Suprapubic skin (tissue), 4 donors: ENCODE data around the gene GNGT2.
"Not testable (repeated sequence)": the region's sequence is repeated elsewhere in the genome, so short reads cannot be mapped to it uniquely, and the experiment has no call there.

Experiments
- CTCF ChIP-seq, 2 donors: fragments of 200-600 bp in 1 of 2; fragments of 450-650 bp in 1 of 2; sonication (generic) in 1 of 2; IDR thresholded peaks; one replicate each; pipeline ENCODE4 v1.5.1; 2016 to 2019; ENCODE audit warnings: antibody characterized with exemption in 2 of 2, mild to moderate bottlenecking in 1 of 2, moderate library complexity in 1 of 2
- EP300 ChIP-seq: sonication (generic); formaldehyde crosslinking; IDR thresholded peaks from one replicate; pipeline ENCODE4 v1.6.1; 2017; ENCODE audit warnings: antibody characterized with exemption
- POLR2A ChIP-seq, 2 donors: fragments of 450-650 bp; IDR thresholded peaks; one replicate each; pipeline ENCODE4 v1.6.1; 2017; ENCODE audit warnings: antibody characterized with exemption in 2 of 2, mild to moderate bottlenecking in 2 of 2, moderate library complexity in 2 of 2
- POLR2AphosphoS5 ChIP-seq, 3 donors: sonication (generic); formaldehyde crosslinking; IDR thresholded peaks; one replicate each; pipeline ENCODE4 v1.6.1; 2017; ENCODE audit warnings: antibody characterized with exemption in 3 of 3

GRCh38 chr17:49170711-49171110 lies 39.7 kb downstream of the GNGT2 start:
- TF ChIP-seq CTCF (IDR thresholded peaks at IDR 0.05); POLR2A (IDR thresholded peaks at IDR 0.05); POLR2AphosphoS5 (IDR thresholded peaks at IDR 0.05); EP300: not testable (repeated sequence)
